Measurements from ENCODE around the gene L3MBTL2.

L3MBTL2 gene

DNA sequence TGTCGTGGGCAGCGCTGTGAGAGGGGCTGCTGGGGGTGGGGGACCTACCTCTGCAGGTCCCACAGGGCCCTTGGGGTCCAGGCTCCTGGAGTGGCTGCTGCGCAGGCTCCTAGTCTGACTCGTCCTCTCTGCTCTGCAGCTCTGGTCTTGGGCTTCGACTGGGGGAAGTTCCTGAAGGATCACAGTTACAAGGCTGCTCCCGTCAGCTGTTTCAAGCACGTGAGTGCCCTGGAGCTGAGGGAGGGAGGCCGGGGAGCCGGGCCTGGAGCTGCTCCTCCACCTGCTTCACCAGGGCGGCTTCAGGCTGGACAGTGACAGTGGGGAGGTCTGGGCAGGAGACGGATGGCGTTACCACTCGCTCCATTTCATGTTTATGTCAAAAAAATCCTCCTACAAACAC lies 11.9 kb downstream of the L3MBTL2 start:
- Mint-ChIP-seq H3K27ac (no peak overlapping the region), H3K9me3 (peaks cover 19% of the 10 kb centered on the region), H3K4me1 (peaks cover 11% of the 10 kb centered on the region), H3K36me3 (ENCODE audit: low read depth) (peaks cover 81% of the 10 kb centered on the region), H3K4me3 (no peak overlapping the region), H3K27me3 (ENCODE audit: low read depth, poor library complexity) (no peaks in the 10 kb centered on the region)
- TF ChIP-seq, protein P1, sequence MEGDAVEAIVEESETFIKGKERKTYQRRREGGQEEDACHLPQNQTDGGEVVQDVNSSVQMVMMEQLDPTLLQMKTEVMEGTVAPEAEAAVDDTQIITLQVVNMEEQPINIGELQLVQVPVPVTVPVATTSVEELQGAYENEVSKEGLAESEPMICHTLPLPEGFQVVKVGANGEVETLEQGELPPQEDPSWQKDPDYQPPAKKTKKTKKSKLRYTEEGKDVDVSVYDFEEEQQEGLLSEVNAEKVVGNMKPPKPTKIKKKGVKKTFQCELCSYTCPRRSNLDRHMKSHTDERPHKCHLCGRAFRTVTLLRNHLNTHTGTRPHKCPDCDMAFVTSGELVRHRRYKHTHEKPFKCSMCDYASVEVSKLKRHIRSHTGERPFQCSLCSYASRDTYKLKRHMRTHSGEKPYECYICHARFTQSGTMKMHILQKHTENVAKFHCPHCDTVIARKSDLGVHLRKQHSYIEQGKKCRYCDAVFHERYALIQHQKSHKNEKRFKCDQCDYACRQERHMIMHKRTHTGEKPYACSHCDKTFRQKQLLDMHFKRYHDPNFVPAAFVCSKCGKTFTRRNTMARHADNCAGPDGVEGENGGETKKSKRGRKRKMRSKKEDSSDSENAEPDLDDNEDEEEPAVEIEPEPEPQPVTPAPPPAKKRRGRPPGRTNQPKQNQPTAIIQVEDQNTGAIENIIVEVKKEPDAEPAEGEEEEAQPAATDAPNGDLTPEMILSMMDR (IDR thresholded peaks at IDR 0.05) = no peak
- DNase-seq = no peak

DNA sequence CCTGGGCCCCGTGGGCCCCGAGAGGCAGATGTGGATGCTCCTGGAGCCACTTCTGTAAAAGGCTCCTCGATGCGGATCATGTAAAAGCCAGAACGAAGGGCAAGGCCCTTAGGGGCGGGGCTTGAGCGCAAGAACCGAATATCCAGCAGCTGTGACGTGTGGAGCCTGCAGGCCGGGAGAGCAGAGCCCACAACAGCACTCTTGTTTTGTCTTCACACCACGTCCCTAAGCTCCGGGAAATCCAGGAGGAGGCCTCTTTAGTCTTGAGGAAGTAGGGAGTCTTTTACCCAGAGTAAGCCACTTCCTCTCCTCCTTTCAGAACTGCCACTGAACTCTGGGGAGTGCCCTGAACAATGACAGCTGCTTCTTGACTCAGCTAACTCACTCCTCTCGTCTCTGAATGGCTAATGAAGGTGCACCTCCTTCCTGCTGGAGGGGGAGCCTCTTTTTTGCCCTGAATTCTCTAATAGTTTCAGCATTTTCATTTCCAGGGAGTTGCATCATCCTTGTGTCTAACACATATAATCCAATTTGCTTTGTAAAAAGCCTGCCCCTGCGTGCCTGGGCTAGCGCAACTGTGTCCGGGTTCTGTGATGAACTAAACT lies 12.5 kb downstream of the L3MBTL2 start:
- H3K27ac Mint-ChIP-seq = peak overlapping the region; percentile 68
- H3K4me3 Mint-ChIP-seq = no peak overlapping the region
- H3K27me3 Mint-ChIP-seq (ENCODE audit: low read depth, poor library complexity) = no peaks in the 10 kb centered on the region
- peaks cover 75% of the 10 kb centered on the region for H3K36me3 Mint-ChIP-seq (ENCODE audit: low read depth)
- no peak for DNase-seq
- peaks cover 11% of the 10 kb centered on the region for H3K4me1 Mint-ChIP-seq
- TF ChIP-seq, protein P1 (IDR thresholded peaks at IDR 0.05) = no peak
- peaks cover 16% of the 10 kb centered on the region for H3K9me3 Mint-ChIP-seq

DNA sequence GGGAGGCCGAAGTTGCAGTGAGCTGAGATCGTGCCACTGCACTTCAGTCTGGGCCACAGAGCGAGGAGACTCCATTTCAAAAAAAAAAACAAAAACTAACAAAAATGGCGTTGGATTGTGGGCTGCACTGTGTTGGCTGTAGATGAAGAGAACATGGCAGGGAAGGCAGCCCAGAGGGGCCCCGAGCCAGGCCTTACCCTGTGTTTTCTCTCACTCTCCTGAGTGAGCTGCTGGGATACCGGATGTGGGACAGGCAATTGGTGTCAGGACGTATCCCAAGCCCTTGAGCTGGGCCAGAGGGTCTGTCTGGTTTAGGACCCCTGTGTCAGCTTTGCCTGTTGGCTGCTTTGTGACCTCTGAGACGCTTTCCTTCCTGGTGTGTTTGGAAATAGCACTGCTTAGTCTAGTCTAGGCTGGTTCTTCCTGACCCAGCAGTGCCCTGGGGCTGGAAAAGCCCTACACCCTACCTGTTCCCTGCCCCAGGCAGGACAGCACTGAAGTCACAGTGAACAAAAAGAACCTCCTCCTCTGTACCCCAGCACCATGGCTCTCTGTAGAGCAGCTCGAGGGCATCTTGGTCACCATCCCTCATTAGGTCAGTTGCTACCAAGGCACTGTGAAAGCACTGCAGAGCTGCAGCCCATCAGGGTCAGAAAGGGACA lies 17.9 kb downstream of the L3MBTL2 start:
- Mint-ChIP-seq H3K27me3 (ENCODE audit: low read depth, poor library complexity) (no peaks in the 10 kb centered on the region), H3K4me1 (peaks cover under 1% of the 10 kb centered on the region), H3K36me3 (ENCODE audit: low read depth) (peaks cover 30% of the 10 kb centered on the region), H3K9me3 (no peaks in the 10 kb centered on the region), H3K4me3 (no peak overlapping the region), H3K27ac (peak overlapping the region; percentile 86)
- no peak for DNase-seq
- TF ChIP-seq, protein P1 (IDR thresholded peaks at IDR 0.05) = no peak

DNA sequence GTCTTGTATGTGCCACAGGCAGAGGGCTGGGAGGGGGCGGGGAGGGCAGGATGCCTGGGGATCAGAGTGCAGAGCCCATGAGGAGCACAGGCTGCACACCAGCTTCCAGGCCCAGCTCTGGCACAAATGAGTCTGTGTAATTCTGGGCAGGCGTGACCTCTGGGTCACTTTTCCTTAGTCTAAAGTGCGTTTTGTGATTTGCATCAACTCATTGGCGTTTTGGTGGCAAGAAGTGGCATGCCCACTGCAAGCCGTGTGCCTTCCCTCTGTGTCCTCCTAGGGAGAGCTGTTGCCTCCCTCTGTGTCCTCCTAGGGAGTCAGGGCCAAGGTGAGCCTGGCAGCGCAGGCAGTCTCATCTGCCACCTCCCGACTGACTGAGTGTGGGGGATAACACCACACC lies 18.4 kb downstream of the L3MBTL2 start:
- Mint-ChIP-seq H3K36me3 (ENCODE audit: low read depth) (peaks cover 31% of the 10 kb centered on the region), H3K27ac (no peak overlapping the region), H3K27me3 (ENCODE audit: low read depth, poor library complexity) (no peaks in the 10 kb centered on the region), H3K4me1 (no peaks in the 10 kb centered on the region), H3K4me3 (no peak overlapping the region), H3K9me3 (no peaks in the 10 kb centered on the region)
- no peak for DNase-seq
- TF ChIP-seq, protein P1 (IDR thresholded peaks at IDR 0.05) = no peak

DNA sequence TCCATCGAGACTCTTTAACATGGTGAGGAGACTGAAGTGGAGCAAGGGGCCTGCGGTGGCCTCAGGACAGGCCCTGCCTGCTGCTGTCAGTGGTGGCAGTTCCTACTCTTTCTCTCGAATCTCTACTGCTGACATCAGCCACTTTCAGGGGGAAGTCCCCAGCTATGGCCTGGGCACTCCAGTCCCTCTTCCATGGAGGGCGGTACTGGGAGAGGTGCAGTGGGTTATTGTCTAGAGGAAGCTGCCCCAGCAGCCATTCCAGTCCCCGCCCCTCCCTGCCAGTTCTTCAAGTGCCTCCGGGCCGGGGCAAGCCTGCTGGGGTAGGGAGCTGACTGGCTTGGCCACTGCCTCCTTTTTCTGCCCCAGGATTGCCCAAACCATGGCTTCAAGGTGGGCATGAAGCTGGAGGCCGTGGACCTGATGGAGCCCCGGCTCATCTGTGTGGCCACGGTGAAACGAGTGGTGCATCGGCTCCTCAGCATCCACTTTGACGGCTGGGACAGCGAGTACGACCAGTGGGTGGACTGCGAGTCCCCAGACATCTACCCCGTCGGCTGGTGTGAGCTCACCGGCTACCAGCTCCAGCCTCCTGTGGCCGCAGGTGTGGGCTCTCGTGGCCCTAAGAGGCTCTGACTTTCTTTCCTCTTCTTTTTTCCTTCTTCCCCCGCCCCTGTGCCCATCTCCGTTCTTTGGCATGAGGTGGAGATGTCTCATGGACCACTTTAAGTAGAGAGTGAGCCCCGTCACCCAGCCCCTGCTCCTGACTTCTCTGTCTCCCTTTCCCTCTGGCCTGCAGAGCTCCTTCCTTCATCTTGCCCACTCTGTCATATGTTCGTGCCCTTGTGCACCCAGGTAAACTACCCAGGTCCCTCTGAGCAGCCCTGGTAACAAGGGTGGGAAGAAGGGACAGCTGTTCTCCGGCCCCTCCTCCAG lies 21.9 kb downstream of the L3MBTL2 start:
- Mint-ChIP-seq H3K9me3 (no peaks in the 10 kb centered on the region), H3K27ac (no peak overlapping the region), H3K27me3 (ENCODE audit: low read depth, poor library complexity) (no peaks in the 10 kb centered on the region), H3K4me3 (no peak overlapping the region), H3K4me1 (no peaks in the 10 kb centered on the region), H3K36me3 (ENCODE audit: low read depth) (peaks cover 13% of the 10 kb centered on the region)
- no peak for DNase-seq
- TF ChIP-seq, protein P1 (IDR thresholded peaks at IDR 0.05) = no peak

Measured in nephron progenitor cell (in vitro differentiated cells).